Measurements from ENCODE around the gene SOX13.

Gene SOX13

GRCh38 chr1:204091066-204091465 lies 18.2 kb downstream of the SOX13 start:
- no peak for DNase-seq (ENCODE audit: low read depth)
- TF ChIP-seq CTCF (IDR thresholded peaks at IDR 0.05; ENCODE audit: low read depth, low read length, missing control alignments), result no peak
- in situ Hi-C loops (cut with HindIII; ENCODE audit: low sequenced_read_pairs), result loop anchor here (10.0 kb wide), 1 partner anchor 46 kb away; no protein-coding TSS in a partner anchor
- no peak overlapping the region for H3K4me3 ChIP-seq (ENCODE audit: low read depth, low read length)

DNA sequence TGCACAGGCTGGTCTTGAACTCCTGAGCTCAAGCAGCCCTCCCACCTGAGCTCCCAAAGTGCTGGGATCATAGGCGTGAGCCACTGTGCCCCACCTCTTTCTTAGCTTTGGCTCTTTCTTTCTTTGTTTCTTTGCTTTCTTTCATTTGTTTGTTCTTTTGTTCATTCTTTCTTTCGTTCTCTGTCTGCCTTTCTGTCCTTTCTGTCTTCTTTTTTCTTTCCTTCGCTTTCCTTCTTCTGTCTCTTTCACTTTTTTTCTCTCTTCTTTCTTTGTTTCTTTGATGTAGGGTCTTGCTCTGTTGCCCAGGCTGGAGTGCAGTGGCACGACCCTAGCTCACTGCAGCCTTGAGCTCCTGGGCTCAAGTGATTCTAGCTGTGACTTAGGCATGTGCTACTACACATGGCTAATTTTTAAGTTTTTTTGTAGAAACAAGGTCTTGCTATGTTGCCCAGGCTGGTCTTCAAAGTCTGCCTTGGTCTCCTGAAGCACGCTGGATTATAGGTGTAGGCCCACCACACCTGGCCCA lies 18.9 kb downstream of the SOX13 start:
- no peak overlapping the region for H3K4me3 ChIP-seq (ENCODE audit: low read depth, low read length)
- TF ChIP-seq CTCF (IDR thresholded peaks at IDR 0.05; ENCODE audit: low read depth, low read length, missing control alignments), result no peak
- no peak for DNase-seq (ENCODE audit: low read depth)
- in situ Hi-C loops (cut with HindIII; ENCODE audit: low sequenced_read_pairs), result loop anchor here (10.0 kb wide), 1 partner anchor 47 kb away; no protein-coding TSS in a partner anchor

DNA sequence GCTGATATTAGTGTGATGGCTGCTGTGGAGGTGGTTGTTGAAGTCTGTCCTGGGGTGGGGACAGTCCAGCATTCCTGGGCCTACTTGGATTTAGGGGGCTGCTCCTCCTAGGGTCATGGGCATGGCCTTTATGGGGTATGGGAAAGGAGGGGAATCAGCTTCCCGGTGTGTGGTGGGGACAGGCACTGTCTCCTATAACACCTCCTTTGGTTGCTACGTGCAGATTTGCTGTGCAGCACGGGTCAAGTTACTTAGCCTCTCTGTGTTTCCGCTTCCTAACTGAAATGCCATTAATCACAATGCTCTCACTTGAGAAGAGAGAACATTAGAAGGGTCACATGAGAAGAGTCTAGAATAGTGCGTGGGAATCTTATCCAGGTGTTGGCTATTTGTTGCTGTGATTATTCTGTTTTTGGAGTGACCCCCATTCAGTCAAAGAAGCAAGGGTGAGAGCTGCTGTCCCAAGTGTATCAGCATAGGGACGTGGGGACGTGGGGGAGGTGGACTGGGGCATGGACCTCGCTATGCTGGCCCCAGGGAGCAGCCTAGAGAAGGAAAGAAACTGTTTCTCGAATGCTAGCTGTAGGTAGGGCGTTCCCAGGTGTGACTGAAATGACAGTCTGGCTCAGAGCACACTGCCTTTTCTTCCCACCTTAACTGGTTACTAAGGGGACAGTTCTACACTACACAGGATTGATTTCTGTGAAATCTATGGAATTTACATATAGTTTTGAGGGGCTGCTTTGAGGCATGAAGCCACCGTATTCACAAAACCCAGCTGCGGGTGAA lies 19.9 kb downstream of the SOX13 start:
- in situ Hi-C loops (cut with HindIII; ENCODE audit: low sequenced_read_pairs), result loop anchor here (10.0 kb wide), 1 partner anchor 48 kb away; no protein-coding TSS in a partner anchor
- TF ChIP-seq CTCF (IDR thresholded peaks at IDR 0.05; ENCODE audit: low read depth, low read length, missing control alignments), result no peak
- no peak for DNase-seq (ENCODE audit: low read depth)
- H3K4me3 ChIP-seq (ENCODE audit: low read depth, low read length), result no peak overlapping the region

DNA sequence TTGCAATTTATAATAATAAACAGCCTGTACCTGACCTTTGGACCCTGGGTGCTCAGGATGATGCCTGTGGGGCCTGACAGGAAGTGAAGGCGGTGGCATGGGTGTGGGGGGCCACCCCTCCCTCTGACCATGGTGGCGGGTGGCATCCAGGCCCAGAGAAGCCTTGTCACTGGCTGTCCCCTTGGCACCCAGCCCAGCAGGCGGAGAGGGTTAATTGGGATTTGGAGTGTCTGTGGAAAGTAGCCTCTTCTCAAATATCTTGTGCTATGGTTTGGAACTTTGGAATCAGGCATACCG lies 20.5 kb downstream of the SOX13 start:
- no peak for TF ChIP-seq CTCF (IDR thresholded peaks at IDR 0.05; ENCODE audit: low read depth, low read length, missing control alignments)
- no peak overlapping the region for H3K4me3 ChIP-seq (ENCODE audit: low read depth, low read length)
- in situ Hi-C loops (cut with HindIII; ENCODE audit: low sequenced_read_pairs), result loop anchor here (10.0 kb wide), 1 partner anchor 49 kb away; no protein-coding TSS in a partner anchor
- no peak for DNase-seq (ENCODE audit: low read depth)

DNA sequence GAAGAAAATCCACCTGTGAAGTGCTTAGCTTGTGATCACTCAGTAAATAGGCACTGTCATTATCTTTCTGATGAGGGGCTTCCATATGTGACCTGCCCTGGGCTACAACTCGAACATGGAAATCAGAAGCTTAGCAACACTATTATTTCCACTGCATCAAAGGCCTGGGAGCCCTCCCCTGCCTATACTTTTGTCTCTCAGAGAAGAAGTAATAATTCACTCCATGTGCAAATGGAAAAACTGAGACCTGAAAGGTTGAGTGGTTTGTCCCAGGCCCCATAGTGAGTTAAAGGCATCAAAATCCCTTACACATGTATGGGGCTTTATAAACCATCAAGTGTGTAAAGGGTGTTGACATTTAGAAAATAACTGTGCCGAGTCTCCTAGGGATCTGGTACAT lies 20.9 kb downstream of the SOX13 start:
- no peak for DNase-seq (ENCODE audit: low read depth)
- in situ Hi-C loops (cut with HindIII; ENCODE audit: low sequenced_read_pairs), result loop anchor here (10.0 kb wide), 1 partner anchor 49 kb away; no protein-coding TSS in a partner anchor
- TF ChIP-seq CTCF (IDR thresholded peaks at IDR 0.05; ENCODE audit: low read depth, low read length, missing control alignments), result no peak
- H3K4me3 ChIP-seq (ENCODE audit: low read depth, low read length), result no peak overlapping the region

DNA sequence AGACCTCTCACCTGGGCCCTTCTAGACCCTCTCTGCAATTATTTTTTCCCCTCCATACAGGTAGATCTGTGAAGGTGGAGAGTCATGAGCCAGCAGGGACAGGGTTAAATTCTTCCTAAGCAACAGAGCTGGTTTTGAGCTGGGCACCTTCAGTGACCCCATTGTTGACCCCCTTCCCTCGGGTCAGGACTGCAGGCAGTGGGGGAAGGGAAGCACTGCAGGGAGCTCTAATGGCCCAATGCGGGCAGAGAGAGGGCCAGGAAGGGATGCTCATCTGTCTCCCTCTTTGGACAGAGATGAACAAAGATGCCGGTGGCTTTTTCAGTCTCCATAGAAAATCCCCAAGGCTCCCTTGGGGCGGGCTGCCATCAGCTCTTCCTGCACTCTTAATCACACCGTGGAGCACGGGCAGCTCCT lies 21.4 kb downstream of the SOX13 start:
- TF ChIP-seq CTCF (IDR thresholded peaks at IDR 0.05; ENCODE audit: low read depth, low read length, missing control alignments), result no peak
- DNase-seq (ENCODE audit: low read depth), result no peak
- in situ Hi-C loops (cut with HindIII; ENCODE audit: low sequenced_read_pairs), result loop anchor here (10.0 kb wide), 1 partner anchor 50 kb away; no protein-coding TSS in a partner anchor
- H3K4me3 ChIP-seq (ENCODE audit: low read depth, low read length), result no peak overlapping the region
